Breast epithelium (tissue), 4 donors: ENCODE results near the gene ZNF609. TPM values are rescaled to one million over a fixed set of nuclear protein-coding genes. Genes with fewer than 3 reads are reported as not detected.

Experiments
- DNase-seq, 2 donors: peaks; one replicate each; pipeline ENCODE4 v3.0.0-alpha.2; 2019; ENCODE audit warnings: low spot score in 2 of 2
- H3K27ac ChIP-seq, 2 donors: fragments of 200-600 bp; sonication (generic) in 1 of 2; one replicate each; pipeline ENCODE4 v1.5.1; 2016 to 2019; ENCODE audit warnings: mild to moderate bottlenecking in 1 of 2
- H3K27me3 ChIP-seq, 2 donors: fragments of 200-600 bp; sonication (generic) in 1 of 2; one replicate each; pipeline versions ENCODE4 v1.5.1 to v1.6.0; 2017 to 2019; ENCODE audit warnings: control low read depth in 1 of 2, mild to moderate bottlenecking in 1 of 2
- H3K36me3 ChIP-seq: fragments of 200-600 bp; one replicate; pipeline ENCODE4 v1.5.1; 2019
- H3K4me1 ChIP-seq, 2 donors: fragments of 200-600 bp; sonication (generic); one replicate each; pipeline ENCODE4 v1.5.1; 2016 to 2019; ENCODE audit warnings: control low read depth in 1 of 2
- H3K4me3 ChIP-seq, 3 donors: fragments of 200-600 bp; sonication (generic); 1 replicate in 2 of 3; 2 replicates in 1 of 3; pipeline ENCODE4 v1.5.1; 2016 to 2019; ENCODE audit warnings: mild to moderate bottlenecking in 3 of 3, moderate library complexity in 2 of 3
- H3K9me3 ChIP-seq, 2 donors: fragments of 200-600 bp; sonication (generic) in 1 of 2; one replicate each; pipeline ENCODE4 v1.5.1; 2016 to 2019; ENCODE audit warnings: control low read depth in 1 of 2
- POLR2A ChIP-seq: fragments of 450-650 bp; IDR thresholded peaks from one replicate; pipeline ENCODE4 v1.6.1; 2016; ENCODE audit warnings: antibody characterized with exemption, mild to moderate bottlenecking, moderate library complexity
- POLR2AphosphoS5 ChIP-seq, 3 donors: sonication (generic); formaldehyde crosslinking; IDR thresholded peaks; one replicate each; pipeline ENCODE4 v1.6.1; 2017; ENCODE audit warnings: antibody characterized with exemption in 3 of 3
- intact Hi-C: fragments of 100-400 bp; cut with DNase I; formaldehyde crosslinking; loops from one replicate; pipeline ENCODE4 v1.15.1; 2023; ENCODE audit warnings: low total_unique reads
- total RNA-seq, 3 donors: library from RNA; depleted of rRNA; stranded (reverse); fragments of >200 nt; gene quantifications; one replicate each; pipeline ENCODE4 v1.1.0, GENCODE V29; 2016
- TF ChIP-seq, protein P1 (sequence below), 3 donors: fragments of 450-650 bp; IDR thresholded peaks; one replicate each; pipeline ENCODE4 v1.5.1; 2016 to 2017; ENCODE audit warnings: antibody characterized with exemption in 3 of 3, mild to moderate bottlenecking in 3 of 3, moderate library complexity in 3 of 3

ZNF609 gene, protein sequence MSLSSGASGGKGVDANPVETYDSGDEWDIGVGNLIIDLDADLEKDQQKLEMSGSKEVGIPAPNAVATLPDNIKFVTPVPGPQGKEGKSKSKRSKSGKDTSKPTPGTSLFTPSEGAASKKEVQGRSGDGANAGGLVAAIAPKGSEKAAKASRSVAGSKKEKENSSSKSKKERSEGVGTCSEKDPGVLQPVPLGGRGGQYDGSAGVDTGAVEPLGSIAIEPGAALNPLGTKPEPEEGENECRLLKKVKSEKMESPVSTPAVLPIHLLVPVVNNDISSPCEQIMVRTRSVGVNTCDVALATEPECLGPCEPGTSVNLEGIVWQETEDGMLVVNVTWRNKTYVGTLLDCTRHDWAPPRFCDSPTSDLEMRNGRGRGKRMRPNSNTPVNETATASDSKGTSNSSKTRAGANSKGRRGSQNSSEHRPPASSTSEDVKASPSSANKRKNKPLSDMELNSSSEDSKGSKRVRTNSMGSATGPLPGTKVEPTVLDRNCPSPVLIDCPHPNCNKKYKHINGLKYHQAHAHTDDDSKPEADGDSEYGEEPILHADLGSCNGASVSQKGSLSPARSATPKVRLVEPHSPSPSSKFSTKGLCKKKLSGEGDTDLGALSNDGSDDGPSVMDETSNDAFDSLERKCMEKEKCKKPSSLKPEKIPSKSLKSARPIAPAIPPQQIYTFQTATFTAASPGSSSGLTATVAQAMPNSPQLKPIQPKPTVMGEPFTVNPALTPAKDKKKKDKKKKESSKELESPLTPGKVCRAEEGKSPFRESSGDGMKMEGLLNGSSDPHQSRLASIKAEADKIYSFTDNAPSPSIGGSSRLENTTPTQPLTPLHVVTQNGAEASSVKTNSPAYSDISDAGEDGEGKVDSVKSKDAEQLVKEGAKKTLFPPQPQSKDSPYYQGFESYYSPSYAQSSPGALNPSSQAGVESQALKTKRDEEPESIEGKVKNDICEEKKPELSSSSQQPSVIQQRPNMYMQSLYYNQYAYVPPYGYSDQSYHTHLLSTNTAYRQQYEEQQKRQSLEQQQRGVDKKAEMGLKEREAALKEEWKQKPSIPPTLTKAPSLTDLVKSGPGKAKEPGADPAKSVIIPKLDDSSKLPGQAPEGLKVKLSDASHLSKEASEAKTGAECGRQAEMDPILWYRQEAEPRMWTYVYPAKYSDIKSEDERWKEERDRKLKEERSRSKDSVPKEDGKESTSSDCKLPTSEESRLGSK (N-terminal part only)
- total RNA-seq = 10 to 100 TPM; 22.9 to 32.1 (median 29.2) TPM

DNA sequence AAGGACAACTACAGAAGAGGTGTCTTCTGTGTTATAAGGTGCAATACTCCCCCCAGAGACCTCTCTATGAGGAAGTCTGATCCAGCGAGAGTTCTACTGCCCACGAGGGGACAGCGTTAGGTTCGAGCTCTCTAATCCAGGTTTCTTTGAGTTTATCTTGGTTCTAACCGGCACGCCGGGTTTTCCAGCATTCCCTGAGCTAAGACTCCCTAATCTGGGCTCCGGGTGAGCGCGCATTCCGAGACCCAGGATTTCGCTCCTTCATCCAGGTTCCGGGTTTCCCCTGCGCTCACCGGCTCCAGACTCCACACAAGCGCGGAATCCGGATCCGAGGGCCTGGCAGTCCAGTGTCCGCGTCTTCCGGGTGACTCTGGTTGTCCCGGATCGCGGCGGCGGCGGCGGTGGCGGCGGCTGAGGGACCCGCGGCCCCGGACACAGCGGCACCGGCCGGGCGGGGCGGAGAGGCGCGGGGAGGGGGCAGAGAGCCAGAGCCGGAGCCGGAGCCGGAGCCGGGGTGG lies at the start of gene ZNF609:
ZNF609 (plus strand) TSS at position 373 of the 518 bp plus-strand sequence. CDS start 38,842 bp downstream, outside the sequence.
- H3K4me3 ChIP-seq = peak within 1 kb of the TSS; percentile 81 to 91 (median 85)
- H3K27me3 ChIP-seq = no peaks in the 10 kb centered on the region
- intact Hi-C loops = no loop called here
- peak within 1 kb of the TSS; percentile 91 to 97 for H3K27ac ChIP-seq
- peak; percentile 88 to 90 for DNase-seq
- no peaks in the 10 kb centered on the region for H3K9me3 ChIP-seq
- H3K36me3 ChIP-seq = no peaks in the 10 kb centered on the region
- TF ChIP-seq POLR2A (peak; percentile 46), POLR2AphosphoS5 (IDR thresholded peaks at IDR 0.05) (peak; percentile 55 to 77 (median 65))
- TF ChIP-seq, protein P1, sequence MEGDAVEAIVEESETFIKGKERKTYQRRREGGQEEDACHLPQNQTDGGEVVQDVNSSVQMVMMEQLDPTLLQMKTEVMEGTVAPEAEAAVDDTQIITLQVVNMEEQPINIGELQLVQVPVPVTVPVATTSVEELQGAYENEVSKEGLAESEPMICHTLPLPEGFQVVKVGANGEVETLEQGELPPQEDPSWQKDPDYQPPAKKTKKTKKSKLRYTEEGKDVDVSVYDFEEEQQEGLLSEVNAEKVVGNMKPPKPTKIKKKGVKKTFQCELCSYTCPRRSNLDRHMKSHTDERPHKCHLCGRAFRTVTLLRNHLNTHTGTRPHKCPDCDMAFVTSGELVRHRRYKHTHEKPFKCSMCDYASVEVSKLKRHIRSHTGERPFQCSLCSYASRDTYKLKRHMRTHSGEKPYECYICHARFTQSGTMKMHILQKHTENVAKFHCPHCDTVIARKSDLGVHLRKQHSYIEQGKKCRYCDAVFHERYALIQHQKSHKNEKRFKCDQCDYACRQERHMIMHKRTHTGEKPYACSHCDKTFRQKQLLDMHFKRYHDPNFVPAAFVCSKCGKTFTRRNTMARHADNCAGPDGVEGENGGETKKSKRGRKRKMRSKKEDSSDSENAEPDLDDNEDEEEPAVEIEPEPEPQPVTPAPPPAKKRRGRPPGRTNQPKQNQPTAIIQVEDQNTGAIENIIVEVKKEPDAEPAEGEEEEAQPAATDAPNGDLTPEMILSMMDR (IDR thresholded peaks at IDR 0.05) = no peak
- peaks cover 3 to 6% of the 10 kb centered on the region in 2 donors for H3K4me1 ChIP-seq

DNA sequence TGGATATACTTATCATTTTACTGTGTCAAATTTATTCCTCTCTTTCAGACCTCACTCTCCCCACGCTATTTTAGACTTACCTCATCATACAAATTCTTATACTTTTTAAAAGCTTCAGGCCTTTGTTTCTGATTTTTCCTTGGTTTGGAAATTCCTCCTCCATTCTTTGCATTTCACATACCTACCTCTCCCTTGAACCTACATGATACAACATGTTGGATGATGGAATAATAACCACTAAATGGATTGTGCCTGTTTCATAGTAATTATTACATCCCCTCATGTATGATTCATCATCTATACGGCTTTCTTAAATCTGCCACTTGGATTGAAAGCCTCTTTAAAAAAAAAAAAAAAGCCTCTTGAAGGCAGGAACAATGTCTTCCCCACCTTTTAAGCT lies 48.2 kb upstream of the ZNF609 start:
- intact Hi-C loops = no loop called here
- no peaks in the 10 kb centered on the region for H3K9me3 ChIP-seq
- peaks cover 9% of the 10 kb centered on the region for H3K36me3 ChIP-seq
- TF ChIP-seq POLR2A (no peak), POLR2AphosphoS5 (IDR thresholded peaks at IDR 0.05) (no peak)
- TF ChIP-seq, protein P1 (IDR thresholded peaks at IDR 0.05) = no peak
- no peak overlapping the region for H3K27ac ChIP-seq
- H3K27me3 ChIP-seq = no peaks in the 10 kb centered on the region
- no peak overlapping the region for H3K4me3 ChIP-seq
- no peak for DNase-seq
- no peaks in the 10 kb centered on the region for H3K4me1 ChIP-seq

DNA sequence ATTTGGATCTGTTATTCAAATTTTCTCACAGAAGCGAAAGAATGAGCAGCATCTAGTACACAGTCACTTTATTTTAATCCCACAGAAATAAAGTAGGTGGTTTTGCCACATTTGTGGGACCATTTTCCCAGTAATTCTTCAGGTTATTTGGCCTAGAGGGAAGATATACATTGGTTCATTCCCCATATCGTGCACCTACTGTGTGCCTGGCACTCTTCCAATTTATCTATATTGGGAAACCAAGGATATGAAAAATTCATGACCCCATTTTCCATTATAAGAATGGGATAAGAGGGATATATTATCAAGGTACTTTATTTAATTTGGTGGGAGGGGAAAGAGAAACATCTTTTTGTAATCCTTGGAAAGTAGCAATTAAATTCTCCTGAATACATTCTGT lies 37.7 kb upstream of the ZNF609 start:
- no peak for DNase-seq
- H3K36me3 ChIP-seq = no peaks in the 10 kb centered on the region
- H3K27me3 ChIP-seq = no peaks in the 10 kb centered on the region
- no peaks in the 10 kb centered on the region for H3K4me1 ChIP-seq
- intact Hi-C loops = no loop called here
- TF ChIP-seq, protein P1 (IDR thresholded peaks at IDR 0.05) = no peak
- TF ChIP-seq POLR2A = no peak
- no peak for TF ChIP-seq POLR2AphosphoS5 (IDR thresholded peaks at IDR 0.05)
- H3K27ac ChIP-seq = no peak overlapping the region
- H3K9me3 ChIP-seq = no peaks in the 10 kb centered on the region
- H3K4me3 ChIP-seq = no peak overlapping the region

DNA sequence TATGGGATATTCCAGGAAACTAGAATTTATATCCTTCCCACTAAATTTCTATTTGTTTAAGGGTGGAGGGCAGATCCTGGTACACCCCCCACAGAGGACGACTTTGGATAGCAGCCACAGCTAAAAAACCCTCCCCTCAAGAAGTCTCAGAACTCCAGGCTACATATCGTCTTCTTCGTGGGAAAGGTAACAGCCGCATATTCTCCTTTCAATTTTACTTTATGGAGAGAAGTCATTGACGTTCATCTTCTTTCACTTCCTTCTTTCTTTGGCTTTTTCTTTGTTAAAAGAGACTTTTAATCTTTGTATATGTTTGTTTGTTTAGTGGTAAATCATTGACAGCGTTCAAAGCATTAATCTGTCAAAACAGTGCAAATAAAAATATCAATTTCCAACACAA lies 36.4 kb upstream of the ZNF609 start:
- no peak for DNase-seq
- Histone ChIP-seq H3K9me3 (no peaks in the 10 kb centered on the region), H3K4me1 (no peaks in the 10 kb centered on the region), H3K36me3 (no peaks in the 10 kb centered on the region), H3K4me3 (no peak overlapping the region), H3K27ac (no peak overlapping the region), H3K27me3 (no peaks in the 10 kb centered on the region)
- TF ChIP-seq POLR2AphosphoS5 (IDR thresholded peaks at IDR 0.05) = no peak
- TF ChIP-seq, protein P1 (IDR thresholded peaks at IDR 0.05) = no peak
- TF ChIP-seq POLR2A = no peak
- intact Hi-C loops = no loop called here
